HG02763 (cell line): ENCODE data around the gene OTOG.

Source experiments
- ATAC-seq: cut with Tn5 transposase; IDR thresholded peaks from one replicate; pipeline ENCODE4 v1.9.1; 2021; ENCODE audit warnings: mild to moderate bottlenecking, moderate library complexity; ENCODE audit not compliant: unreplicated experiment

The OTOG gene

DNA sequence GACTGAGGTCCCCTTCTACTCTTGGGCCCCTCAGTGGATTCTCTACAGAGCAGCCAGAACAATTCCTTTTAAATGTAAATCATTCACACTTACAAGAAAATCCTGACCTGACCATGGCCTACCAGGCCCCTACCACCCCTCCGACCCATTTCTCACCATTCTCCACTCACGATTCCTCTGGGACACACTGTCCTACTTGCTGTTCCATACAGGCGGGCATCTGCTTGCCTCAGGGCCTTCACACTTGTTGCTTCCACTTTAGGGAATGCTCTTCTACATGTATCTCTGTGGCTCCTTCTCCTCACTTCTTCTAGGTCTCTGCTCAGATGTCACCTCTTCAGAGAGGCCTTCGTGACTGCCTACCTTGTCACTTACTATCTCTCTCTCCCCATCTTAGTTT lies 6.3 kb upstream of the OTOG start:
- ATAC-seq = no peak

- ATAC-seq = no peak
Observed at GRCh38 chr11:17541330-17541885, 5.7 kb upstream of the OTOG start.

GRCh38 chr11:17542249-17542648 lies 4.8 kb upstream of the OTOG start:
- ATAC-seq = no peak

- ATAC-seq = no peak
Observed at GRCh38 chr11:17543041-17543440, 4.0 kb upstream of the OTOG start.

DNA sequence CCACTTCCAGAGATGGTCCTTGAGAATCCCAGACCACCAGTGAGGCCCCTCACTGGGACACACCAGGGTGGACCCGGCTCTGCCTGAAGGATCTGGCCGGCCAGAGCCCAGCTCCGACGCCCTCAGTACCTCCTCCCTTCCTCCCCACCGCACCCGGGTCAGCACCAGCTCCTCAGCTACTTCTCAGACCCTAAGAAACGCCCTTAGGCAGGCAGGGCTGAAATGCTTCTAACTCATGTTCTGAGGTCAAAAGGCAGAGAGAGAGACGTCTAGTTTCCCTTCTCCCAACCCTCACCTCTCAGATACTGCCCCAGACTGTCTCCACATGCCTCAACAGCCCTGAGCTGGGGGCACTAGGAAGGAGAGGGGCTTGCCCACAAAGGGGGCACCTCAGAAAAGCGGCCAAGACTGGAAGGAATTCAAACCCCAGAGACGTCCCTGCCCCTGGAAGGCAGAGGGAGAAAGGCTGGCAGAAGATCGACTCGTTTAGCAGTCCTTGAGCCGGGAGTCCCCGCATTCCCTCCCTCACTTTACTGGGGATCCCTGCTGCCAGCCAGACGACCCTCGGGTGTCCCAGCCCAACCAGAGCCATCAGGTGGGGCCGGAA lies 3.4 kb upstream of the OTOG start:
- ATAC-seq = no peak

DNA sequence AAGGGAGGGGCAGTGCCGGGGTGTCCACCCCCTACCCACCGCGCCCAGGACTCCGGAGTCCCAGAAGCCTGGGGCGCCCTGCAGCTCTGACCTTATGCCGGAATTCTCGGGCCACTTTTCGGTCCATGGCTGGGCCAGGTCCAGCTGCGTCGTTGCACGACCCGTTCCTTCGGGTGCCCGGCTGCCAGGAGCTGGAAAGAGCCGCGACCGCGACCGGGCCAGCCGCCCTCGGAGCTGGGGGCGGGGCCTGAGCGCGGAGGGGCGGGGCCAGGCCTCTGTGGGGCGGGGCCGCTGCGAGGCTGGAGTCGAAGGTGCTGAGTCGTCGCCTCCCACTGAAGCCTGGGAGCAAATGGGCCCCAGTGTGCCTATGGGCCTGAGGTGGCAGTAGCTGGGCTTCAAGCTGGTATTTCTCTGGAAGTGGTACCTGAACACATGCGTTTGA lies 2.9 kb upstream of the OTOG start, which contains the start of gene USH1C:
TSS of gene USH1C (minus strand) at position 236 of the 442 bp plus-strand sequence. CDS start at position 127, 109 bp downstream.
- ATAC-seq = no peak

- no peak for ATAC-seq
Observed at GRCh38 chr11:17546240-17546639, 819 bp upstream of the OTOG start.

DNA sequence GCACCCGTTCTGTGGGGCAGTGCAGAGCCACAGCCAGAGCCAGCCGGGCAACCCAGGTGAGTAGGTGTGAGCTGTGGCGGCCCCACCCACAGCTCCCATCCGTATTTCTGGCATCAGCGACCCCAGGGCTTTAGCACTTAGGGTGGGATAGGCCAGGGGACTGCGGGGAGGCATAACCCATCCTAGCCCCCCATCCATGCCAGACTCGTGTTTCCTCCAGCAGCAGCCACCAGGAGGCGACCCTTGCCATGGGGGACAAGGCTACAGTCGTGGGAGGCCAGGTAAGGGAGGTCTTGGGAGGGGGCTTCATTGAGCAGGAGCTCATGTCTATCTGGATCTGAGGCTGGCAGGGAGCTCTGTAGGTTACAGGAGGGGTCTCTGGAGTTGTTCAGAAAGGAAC lies 873 bp downstream of the OTOG start:
- no peak for ATAC-seq

DNA sequence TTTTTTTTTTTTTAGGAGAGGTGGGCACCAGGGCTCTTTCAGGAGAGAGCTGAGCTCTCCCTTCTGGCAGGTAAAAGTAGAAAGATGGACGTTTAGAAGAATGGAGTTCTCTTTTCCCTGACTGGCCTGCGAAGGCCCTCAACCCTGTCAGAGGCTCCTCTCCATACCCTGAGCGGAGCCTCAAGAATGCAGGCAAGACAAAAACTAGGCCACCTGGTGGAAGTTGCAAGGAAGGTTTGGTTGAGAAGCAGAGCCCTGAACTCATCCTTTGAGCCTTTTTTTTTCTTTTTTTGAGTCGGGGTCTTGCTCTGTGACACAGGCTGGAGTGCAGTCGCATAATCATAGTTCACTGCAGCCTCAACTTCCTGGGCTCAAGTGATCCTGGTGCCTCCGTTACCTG lies 1.4 kb downstream of the OTOG start:
- ATAC-seq = no peak

GRCh38 chr11:17550450-17551346 lies 3.6 kb downstream of the OTOG start:
- ATAC-seq = no peak

- ATAC-seq = no peak
Observed at GRCh38 chr11:17551347-17552040, 4.4 kb downstream of the OTOG start.

DNA sequence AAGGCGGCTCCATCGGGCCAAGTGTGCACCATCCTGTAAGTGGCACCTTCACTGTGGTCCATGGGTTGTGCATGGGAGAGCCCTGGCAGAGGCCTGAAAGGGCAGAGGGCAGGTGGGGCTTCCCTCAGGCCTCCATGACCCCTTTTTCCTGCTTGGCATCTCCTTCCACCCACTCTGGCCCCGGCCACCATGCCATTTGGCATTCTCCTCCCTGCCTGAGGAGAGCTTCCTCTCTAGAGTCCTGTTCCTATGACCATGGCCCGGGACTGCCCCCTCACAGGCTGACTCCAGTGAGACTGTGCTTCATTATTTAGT lies 4.9 kb downstream of the OTOG start:
- ATAC-seq = no peak

DNA sequence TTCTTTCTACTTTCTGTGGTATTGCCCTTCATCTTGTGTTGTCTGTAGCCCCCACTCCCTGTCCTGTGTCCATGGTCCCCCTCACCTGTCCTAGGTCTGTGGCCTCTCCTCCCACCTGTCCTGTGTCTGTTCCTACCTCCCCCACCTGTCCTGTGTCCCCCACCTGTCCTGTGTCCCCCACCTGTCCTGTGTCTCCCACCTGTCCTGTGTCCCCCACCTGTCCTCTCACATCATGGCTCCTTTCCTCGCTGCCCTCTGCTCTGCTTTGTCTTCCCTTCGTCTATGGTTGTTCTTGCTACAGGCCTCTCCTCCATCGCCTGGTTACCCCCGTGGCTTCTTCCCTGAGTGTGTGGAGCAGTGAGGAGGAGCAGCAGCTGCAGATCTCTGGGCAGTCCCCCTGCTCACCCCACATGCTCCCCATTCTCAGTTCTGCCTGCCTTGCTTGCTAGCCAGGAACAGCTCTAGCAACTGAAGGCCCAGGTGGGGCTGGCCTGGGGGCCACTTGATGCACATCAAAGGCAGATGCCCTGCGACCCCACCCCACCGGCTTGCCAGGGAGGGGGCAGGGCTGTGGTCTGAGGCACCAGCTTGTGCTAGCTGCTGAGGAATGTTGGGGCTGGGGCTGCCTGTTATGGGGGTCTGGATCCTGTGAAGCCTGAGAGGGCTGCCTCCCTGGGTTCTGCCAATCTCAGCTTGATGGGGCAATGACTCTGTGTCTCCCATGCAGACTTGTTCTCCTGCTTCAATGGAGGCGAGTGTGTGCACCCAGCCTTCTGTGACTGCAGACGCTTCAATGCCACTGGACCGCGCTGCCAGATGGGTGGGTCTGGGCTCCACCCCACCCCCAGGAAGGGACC lies 5.6 kb downstream of the OTOG start:
- ATAC-seq = no peak

GRCh38 chr11:17553249-17553546 lies 6.1 kb downstream of the OTOG start:
- no peak for ATAC-seq

GRCh38 chr11:17554487-17554886 lies 7.4 kb downstream of the OTOG start:
- ATAC-seq = no peak

DNA sequence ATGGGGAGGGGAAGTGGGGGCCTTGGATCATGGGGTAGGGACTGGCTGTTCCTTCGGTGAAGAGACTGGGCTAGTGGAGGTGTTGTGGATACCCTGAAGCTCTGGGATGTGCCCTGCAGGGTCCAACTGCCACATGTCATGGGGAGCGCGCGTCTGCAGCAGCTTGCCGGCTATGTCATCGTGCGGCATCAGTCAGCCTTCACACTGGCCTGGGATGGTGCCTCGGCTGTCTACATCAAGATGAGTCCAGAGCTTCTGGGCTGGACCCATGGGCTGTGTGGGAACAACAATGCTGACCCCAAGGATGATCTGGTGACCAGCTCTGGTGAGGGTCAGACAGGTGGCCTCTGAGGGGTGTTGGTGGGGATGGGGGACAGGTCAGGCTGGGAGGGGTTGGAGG lies 9.9 kb downstream of the OTOG start:
- no peak for ATAC-seq

- ATAC-seq = no peak
Observed at GRCh38 chr11:17558025-17558780, 11.1 kb downstream of the OTOG start.

GRCh38 chr11:17558916-17559315 lies 11.9 kb downstream of the OTOG start:
- no peak for ATAC-seq

GRCh38 chr11:17559341-17560087 lies 12.5 kb downstream of the OTOG start:
- no peak for ATAC-seq
